Measurements from ENCODE around the gene GATD1. TPM values are rescaled to one million over a fixed set of nuclear protein-coding genes. Genes with fewer than 3 reads are reported as not detected.

The GATD1 gene
- total RNA-seq, 2 donors from 2014 or later, result 39.9 to 84.9 TPM

DNA sequence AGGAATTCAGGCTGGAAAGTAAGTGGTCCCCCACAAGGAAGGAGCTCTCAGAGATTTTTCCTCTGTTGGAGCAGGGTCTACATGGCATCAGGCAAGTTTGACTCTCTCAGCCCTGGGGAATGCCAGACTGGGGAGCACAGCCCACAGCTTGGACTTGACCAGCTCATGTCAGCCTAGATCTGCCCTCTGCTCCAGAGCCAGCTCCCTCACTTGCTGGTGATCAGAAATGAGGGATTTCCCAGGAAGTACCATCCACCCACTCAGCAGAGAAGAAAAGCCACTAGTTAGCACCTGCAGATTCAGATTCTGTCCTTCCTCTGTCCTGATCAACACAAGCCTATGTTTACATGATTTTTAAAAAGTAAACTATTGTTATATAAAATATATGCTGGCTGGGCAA, 17.1 kb downstream of the GATD1 start:
- intact Hi-C loops (cut with DNase I), result no loop called here
- TF ChIP-seq, protein P1, sequence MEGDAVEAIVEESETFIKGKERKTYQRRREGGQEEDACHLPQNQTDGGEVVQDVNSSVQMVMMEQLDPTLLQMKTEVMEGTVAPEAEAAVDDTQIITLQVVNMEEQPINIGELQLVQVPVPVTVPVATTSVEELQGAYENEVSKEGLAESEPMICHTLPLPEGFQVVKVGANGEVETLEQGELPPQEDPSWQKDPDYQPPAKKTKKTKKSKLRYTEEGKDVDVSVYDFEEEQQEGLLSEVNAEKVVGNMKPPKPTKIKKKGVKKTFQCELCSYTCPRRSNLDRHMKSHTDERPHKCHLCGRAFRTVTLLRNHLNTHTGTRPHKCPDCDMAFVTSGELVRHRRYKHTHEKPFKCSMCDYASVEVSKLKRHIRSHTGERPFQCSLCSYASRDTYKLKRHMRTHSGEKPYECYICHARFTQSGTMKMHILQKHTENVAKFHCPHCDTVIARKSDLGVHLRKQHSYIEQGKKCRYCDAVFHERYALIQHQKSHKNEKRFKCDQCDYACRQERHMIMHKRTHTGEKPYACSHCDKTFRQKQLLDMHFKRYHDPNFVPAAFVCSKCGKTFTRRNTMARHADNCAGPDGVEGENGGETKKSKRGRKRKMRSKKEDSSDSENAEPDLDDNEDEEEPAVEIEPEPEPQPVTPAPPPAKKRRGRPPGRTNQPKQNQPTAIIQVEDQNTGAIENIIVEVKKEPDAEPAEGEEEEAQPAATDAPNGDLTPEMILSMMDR (IDR thresholded peaks at IDR 0.05), result no peak
- no peak for DNase-seq
- H3K4me3 ChIP-seq, result no peak overlapping the region
- H3K36me3 ChIP-seq, result peaks cover 17% of the 10 kb centered on the region
- no peak overlapping the region for H3K27ac ChIP-seq
- no peaks in the 10 kb centered on the region for H3K27me3 ChIP-seq
- H3K9ac ChIP-seq (ENCODE audit: low read depth in 2 of 2, low read length in 2 of 2), result no peak overlapping the region
- H3K4me1 ChIP-seq, result peaks cover 3% of the 10 kb centered on the region
- H3K9me3 ChIP-seq, result no peaks in the 10 kb centered on the region

DNA sequence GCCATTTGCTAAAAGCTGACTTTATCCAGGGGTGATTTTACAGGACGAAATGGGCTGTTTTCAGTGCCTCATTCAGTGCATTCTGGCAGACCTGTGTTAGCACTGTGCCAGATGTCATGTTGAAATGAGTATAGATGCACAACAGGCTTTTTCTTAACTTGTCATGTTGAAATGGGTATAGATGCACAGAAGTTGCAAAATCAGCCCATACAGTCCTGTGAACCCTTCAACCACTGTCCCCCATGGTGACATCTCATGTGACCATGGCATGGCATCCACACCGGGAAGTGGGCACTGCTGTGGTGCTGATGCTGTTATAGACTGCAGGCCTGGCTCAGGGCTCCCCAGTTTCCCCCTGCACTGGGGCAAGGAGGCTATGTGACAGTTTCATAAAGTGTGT, 27.6 kb downstream of the GATD1 start:
- Histone ChIP-seq H3K36me3 (no peaks in the 10 kb centered on the region), H3K9ac (ENCODE audit: low read depth in 2 of 2, low read length in 2 of 2) (peak overlapping the region in 1 of 2 donors; percentile 51), H3K4me1 (peaks cover 19% of the 10 kb centered on the region), H3K4me3 (no peak overlapping the region), H3K27ac (no peak overlapping the region), H3K9me3 (no peaks in the 10 kb centered on the region), H3K27me3 (no peaks in the 10 kb centered on the region)
- no peak for DNase-seq
- TF ChIP-seq, protein P1 (IDR thresholded peaks at IDR 0.05), result no peak
- intact Hi-C loops (cut with DNase I), result no loop called here

DNA sequence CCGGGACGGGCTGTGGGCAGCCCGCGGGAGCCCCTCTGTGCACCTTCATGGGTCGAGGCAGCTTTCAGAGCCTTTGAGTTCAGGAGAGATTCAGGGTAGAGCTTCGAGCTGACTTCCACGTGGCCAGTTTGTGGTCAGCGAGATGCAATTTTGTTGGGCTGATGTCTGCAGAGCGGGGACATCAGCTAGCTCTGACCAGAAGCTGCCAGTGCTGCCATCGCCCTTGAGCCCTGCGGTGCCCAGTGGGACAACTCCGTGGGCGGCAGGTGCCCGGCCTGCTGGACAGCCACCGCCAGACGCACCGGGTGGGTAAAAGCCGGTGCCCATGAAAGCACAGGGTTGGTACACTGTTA, 29.3 kb downstream of the GATD1 start:
- Histone ChIP-seq H3K9me3 (no peaks in the 10 kb centered on the region), H3K4me3 (peak overlapping the region; percentile 90), H3K9ac (ENCODE audit: low read depth in 2 of 2, low read length in 2 of 2) (peak overlapping the region; percentile 65 to 96), H3K27me3 (no peaks in the 10 kb centered on the region), H3K4me1 (peaks cover 19% of the 10 kb centered on the region), H3K27ac (peak overlapping the region; percentile 76), H3K36me3 (no peaks in the 10 kb centered on the region)
- DNase-seq, result peak; percentile 27
- intact Hi-C loops (cut with DNase I), result no loop called here
- TF ChIP-seq, protein P1 (IDR thresholded peaks at IDR 0.05), result no peak

DNA sequence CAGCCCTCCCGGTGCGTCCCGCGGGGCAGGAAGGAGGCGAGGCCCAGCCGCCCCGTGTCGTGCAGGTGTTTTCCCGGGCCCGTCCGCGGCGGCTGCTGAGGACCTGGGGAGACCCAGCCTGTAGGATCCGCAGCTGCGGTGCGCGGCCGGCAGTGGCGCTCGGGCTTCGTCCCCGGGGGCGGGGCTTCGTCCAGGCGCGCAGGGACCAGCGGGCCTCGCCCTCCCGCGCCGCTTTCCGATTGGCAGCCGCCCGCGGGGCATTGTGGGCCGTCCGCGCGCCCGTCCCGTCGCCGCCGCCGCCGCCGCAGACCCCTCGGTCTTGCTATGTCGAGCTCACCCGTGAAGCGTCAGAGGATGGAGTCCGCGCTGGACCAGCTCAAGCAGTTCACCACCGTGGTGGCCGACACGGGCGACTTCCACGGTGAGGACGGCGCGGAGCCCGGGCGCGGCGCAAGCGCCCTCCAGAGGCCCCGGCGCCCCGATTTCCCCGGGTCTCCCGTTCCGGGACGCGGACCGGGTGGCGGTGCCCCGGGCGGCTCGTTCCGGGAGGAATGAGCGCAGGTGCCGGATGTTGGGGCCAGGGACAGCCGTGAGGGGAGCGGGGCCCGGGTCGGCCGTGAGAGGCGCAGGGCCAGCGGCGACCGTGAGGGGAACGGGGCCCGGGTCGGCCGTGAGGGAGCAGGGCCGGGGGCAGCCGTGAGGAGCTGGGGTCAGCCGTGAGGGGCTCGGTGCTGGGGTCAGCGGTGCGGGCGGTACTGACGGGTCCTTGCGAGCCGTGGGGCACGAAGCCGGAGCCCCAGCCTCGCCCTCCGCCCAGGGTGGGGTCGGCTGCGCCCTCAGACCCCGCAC, 29.9 kb downstream of the GATD1 start, which contains the start of gene TALDO1:
TSS of gene TALDO1 (plus strand) at position 307 of the 849 bp plus-strand sequence. CDS start at position 325, 18 bp downstream.
- TF ChIP-seq, protein P1 (IDR thresholded peaks at IDR 0.05), result no peak
- Histone ChIP-seq H3K27me3 (no peaks in the 10 kb centered on the region), H3K36me3 (no peaks in the 10 kb centered on the region), H3K4me3 (peak within 1 kb of the TSS; percentile 90), H3K27ac (peak within 1 kb of the TSS; percentile 76), H3K9me3 (no peaks in the 10 kb centered on the region), H3K9ac (ENCODE audit: low read depth in 2 of 2, low read length in 2 of 2) (peak within 1 kb of the TSS; percentile 65 to 96), H3K4me1 (peaks cover 19% of the 10 kb centered on the region)
- intact Hi-C loops (cut with DNase I), result no loop called here
- peak; percentile 93 for DNase-seq

DNA sequence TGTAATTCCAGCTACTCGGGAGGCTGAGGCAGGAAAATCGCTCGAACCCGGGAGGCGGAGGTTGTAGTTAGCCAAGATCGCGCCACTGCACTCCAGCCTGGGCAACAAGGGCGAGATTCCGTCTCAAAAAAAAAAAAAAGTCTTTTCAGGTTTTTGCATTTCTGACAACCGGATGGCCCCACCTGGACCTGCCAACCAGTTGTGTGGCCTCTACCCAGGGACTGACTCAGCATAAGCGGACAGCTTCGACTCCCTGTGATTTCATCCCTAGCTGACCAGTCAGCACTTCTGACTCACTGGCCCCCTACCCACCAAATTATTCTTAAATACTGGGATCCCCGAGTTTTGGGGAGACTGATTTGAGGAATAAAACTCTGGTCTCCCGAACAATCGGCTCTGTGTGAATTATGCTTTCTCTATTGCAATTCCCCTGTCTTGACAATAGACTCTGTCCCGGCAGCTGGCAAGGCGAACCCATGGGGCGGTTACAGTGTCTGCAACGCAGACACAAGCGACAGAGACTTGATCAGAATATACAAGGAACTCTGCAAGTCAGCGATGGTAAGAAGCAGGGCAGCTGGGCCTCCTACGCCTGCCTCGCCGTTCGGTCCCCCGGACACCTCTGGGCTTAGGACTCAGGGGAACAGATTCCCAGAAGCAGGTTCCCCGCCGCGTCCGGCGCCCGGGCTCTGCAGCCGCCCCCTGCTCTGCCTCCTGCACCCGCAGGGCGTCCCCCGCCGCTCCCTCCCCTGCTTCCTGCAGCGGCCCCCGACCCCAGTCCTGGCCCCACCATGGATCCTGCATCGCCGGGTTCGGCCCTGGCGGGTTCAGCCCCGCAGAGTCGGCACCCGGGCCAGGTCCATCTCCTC, 30.8 kb downstream of the GATD1 start:
- TF ChIP-seq, protein P1 (IDR thresholded peaks at IDR 0.05), result no peak
- Histone ChIP-seq H3K9me3 (no peaks in the 10 kb centered on the region), H3K27me3 (no peaks in the 10 kb centered on the region), H3K4me1 (peaks cover 19% of the 10 kb centered on the region), H3K4me3 (peak overlapping the region; percentile 90), H3K36me3 (no peaks in the 10 kb centered on the region), H3K27ac (peak overlapping the region; percentile 76), H3K9ac (ENCODE audit: low read depth in 2 of 2, low read length in 2 of 2) (peak overlapping the region; percentile 48 to 96)
- intact Hi-C loops (cut with DNase I), result no loop called here
- DNase-seq, result peak; percentile 39

Measured in colonic mucosa (tissue), 4 donors.